HCT116 (cell line): ENCODE measurements around the gene STK36.

Source experiments
- CTCF ChIP-seq, 3 experiments: fragments of 200-600 bp in 1 of 3; sonication (generic) in 1 of 3; IDR thresholded peaks in 2 of 3; conservative IDR thresholded peaks in 1 of 3; 2 replicates each; pipeline ENCODE4 v1.5.1; 2012 to 2017; ENCODE audit warnings: low read depth in 2 of 3, low read length in 2 of 3, antibody characterized with exemption in 1 of 3, borderline replicate concordance in 1 of 3, control low read depth in 1 of 3, mild to moderate bottlenecking in 1 of 3, mixed read lengths in 1 of 3, mixed run types in 1 of 3, moderate library complexity in 1 of 3; ENCODE audit not compliant: insufficient read depth in 1 of 3
- EZH2 ChIP-seq: fragments of 200-600 bp; sonication (generic); IDR thresholded peaks from 2 replicates; pipeline ENCODE4 v1.6.1; 2017; ENCODE audit warnings: antibody characterized with exemption, mixed run types
- FOSL1 ChIP-seq: IDR thresholded peaks from 2 replicates; pipeline ENCODE4 v1.6.1; 2012; ENCODE audit warnings: low read depth
- POLR2A ChIP-seq: IDR thresholded peaks from 2 replicates; pipeline ENCODE4 v1.7.0; 2011; ENCODE audit warnings: borderline replicate concordance; ENCODE audit not compliant: insufficient read depth, insufficient read length; ENCODE audit errors: extremely low read depth
- POLR2AphosphoS5 ChIP-seq: IDR thresholded peaks from 2 replicates; pipeline ENCODE4 v1.6.1; 2011; ENCODE audit warnings: mild to moderate bottlenecking, low read depth, low read length, moderate library complexity
- RAD21 ChIP-seq: IDR thresholded peaks from 2 replicates; pipeline ENCODE4 v1.6.1; 2012; ENCODE audit warnings: low read depth, mild to moderate bottlenecking

GRCh38 chr2:218645126-218645525 lies 26.8 kb upstream of the STK36 start:
- TF ChIP-seq RAD21 = no peak
- TF ChIP-seq EZH2 = no peak
- TF ChIP-seq FOSL1 = no peak
- no peak for TF ChIP-seq CTCF (IDR thresholded peaks at IDR 0.05 in 2 of 3, conservative IDR thresholded peaks at IDR 0.05 in 1 of 3; ENCODE audit: borderline replicate concordance in 1 of 3, insufficient read depth in 1 of 3, low read depth in 2 of 3, low read length in 2 of 3)
- TF ChIP-seq POLR2A = no peak
- no peak for TF ChIP-seq POLR2AphosphoS5
